Fibroblast of mammary gland (primary cell): ENCODE data around the gene DEFB128.

ENCODE experiments used
- DNase-seq: peaks from one replicate; pipeline ENCODE4 v3.0.0-alpha.2; 2010; ENCODE audit warnings: low read depth
- H3K4me3 ChIP-seq: 2 replicates; pipeline ENCODE4 v1.5.1; 2011; ENCODE audit warnings: low read depth, mild to moderate bottlenecking, low read length, moderate library complexity; ENCODE audit not compliant: control insufficient read depth
- CTCF ChIP-seq: conservative IDR thresholded peaks from 2 replicates; pipeline ENCODE4 v1.5.1; 2011; ENCODE audit warnings: low read depth, low read length, inconsistent platforms; ENCODE audit not compliant: control insufficient read depth, insufficient read depth

Gene DEFB128

DNA sequence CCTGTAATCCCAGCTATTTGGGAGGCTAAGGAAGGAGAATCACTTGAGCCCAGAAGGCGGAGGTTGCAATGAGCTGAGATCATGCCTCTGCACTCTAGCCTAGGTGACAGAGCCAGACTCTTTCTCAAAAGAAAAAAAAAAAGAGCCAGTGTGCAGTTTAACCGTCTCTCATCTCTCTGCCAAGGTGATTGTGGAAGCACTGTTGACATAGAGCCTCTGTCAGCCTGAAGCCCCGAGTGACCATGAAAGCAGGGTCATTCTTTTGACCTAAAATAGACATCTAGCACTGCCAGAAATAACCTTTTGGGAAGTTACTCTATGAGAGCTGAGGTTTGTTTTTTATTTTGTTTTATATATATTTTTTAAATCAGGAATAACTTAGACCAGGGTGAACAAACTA, 24.9 kb downstream of the DEFB128 start:
- DNase-seq = no peak
- TF ChIP-seq CTCF = no peak
- H3K4me3 ChIP-seq = no peak overlapping the region

GRCh38 chr20:157154-157553, 32.4 kb downstream of the DEFB128 start, which contains the start of gene DEFB127:
TSS of gene DEFB127 (plus strand) at chr20:157454. CDS start at chr20:157545, 91 bp downstream.
- no peak within 1 kb of the TSS for H3K4me3 ChIP-seq
- DNase-seq = no peak
- TF ChIP-seq CTCF = no peak

GRCh38 chr20:152131-152530, 37.4 kb downstream of the DEFB128 start:
- DNase-seq = no peak
- TF ChIP-seq CTCF = no peak
- no peak overlapping the region for H3K4me3 ChIP-seq

DNA sequence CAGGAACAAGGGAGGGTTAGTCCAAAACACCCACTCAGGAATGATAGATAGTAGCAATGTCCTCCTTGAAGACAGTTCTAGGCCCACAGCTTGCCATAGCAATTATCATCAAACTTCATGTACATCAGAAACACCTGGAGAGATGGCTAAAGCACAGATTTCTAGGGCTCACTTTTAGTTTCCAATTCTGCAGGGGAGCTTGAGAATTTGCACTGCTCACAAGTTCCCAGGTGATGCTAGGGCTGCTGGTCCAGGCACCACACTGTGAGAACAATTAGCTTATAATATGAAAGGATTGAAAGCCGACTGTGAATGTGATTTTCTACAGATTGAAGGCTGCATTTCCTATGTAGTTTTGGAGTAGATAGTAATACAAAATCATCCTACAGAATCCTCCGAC, 43.6 kb downstream of the DEFB128 start:
- no peak for DNase-seq
- TF ChIP-seq CTCF = no peak
- H3K4me3 ChIP-seq = no peak overlapping the region

- H3K4me3 ChIP-seq = no peak within 1 kb of the TSS
- no peak for DNase-seq
- no peak for TF ChIP-seq CTCF
These were observed 47.2 kb downstream of the DEFB128 start, which contains the start of gene DEFB126 for GRCh38 chr20:142290-142689. TSS of gene DEFB126 (plus strand) at chr20:142590. CDS start at chr20:142629, 39 bp downstream.
